H1 (cell line): ENCODE data around the gene EFHC1. TPM values are rescaled to one million over a fixed set of nuclear protein-coding genes. Genes with fewer than 3 reads are reported as not detected.

ENCODE experiments used
- CTCF ChIA-PET: fragments of 300-600 bp; sonication (Branson Sonifier 250); formaldehyde crosslinking; loops from one replicate; lab custom pipeline; 2021; ENCODE audit not compliant: partially characterized antibody; lab: Charles Lee
- POLR2A ChIA-PET: fragments of 300-600 bp; sonication (Branson Sonifier 250); formaldehyde crosslinking; loops from one replicate; lab custom pipeline; 2021; ENCODE audit warnings: inconsistent platforms; ENCODE audit not compliant: partially characterized antibody; lab: Charles Lee
- DNase-seq, 2 experiments: peaks; one replicate each; pipeline versions ENCODE4 v3.0.0 to v3.0.0-alpha.2; 2010 to 2022; ENCODE audit warnings: low spot score in 2 of 2, low read depth in 1 of 2, mixed read lengths in 1 of 2
- FAIRE-seq: peaks from 2 replicates; lab custom pipeline; 2011; peaks lifted over from hg19 to GRCh38; lab: Jason Lieb, UNC
- H2AFZ ChIP-seq: 2 replicates; pipeline ENCODE4 v1.8.1; 2012; ENCODE audit warnings: low read length, inconsistent platforms
- H2AK5ac ChIP-seq: 2 replicates; pipeline ENCODE4 v1.6.1; 2013; ENCODE audit warnings: low read depth, low read length
- H2BK120ac ChIP-seq: replicated peaks from 2 replicates; pipeline ENCODE3; 2013; ENCODE audit warnings: low read depth, low read length, inconsistent platforms
- H2BK12ac ChIP-seq: 2 replicates; pipeline ENCODE4 v1.6.1; 2013; ENCODE audit warnings: low read depth, low read length
- H2BK15ac ChIP-seq: 2 replicates; pipeline ENCODE4 v1.6.1; 2013; ENCODE audit warnings: low read length
- H2BK20ac ChIP-seq: 2 replicates; pipeline ENCODE4 v1.6.1; 2013; ENCODE audit warnings: low read length
- H2BK5ac ChIP-seq: 2 replicates; pipeline ENCODE4 v1.6.1; 2013; ENCODE audit warnings: low read depth, low read length
- H3K14ac ChIP-seq: 2 replicates; pipeline ENCODE4 v1.6.1; 2013; ENCODE audit warnings: inconsistent platforms; ENCODE audit not compliant: insufficient read length
- H3K18ac ChIP-seq: 2 replicates; pipeline ENCODE4 v1.6.1; 2013; ENCODE audit warnings: low read length; ENCODE audit errors: extremely low read depth
- H3K23ac ChIP-seq: 2 replicates; pipeline ENCODE4 v1.6.1; 2013; ENCODE audit warnings: inconsistent platforms; ENCODE audit not compliant: insufficient read length
- H3K23me2 ChIP-seq: 2 replicates; pipeline ENCODE4 v1.6.1; 2013; ENCODE audit warnings: low read depth, low read length
- H3K27ac ChIP-seq: 2 replicates; pipeline ENCODE4 v1.6.1; 2011; ENCODE audit warnings: low read depth, low read length, inconsistent platforms
- H3K27me3 ChIP-seq, 4 experiments: replicated peaks in 1 of 4; 1 replicate in 1 of 4; 2 replicates in 3 of 4; pipeline versions ENCODE4 v1.6.1 to v1.8.1; 2011 to 2013; ENCODE audit warnings: low read length in 3 of 4, mild to moderate bottlenecking in 3 of 4, inconsistent platforms in 2 of 4, mixed read lengths in 2 of 4, moderate library complexity in 1 of 4; ENCODE audit not compliant: control insufficient read depth in 3 of 4, insufficient read depth in 3 of 4; ENCODE audit errors: extremely low read depth in 1 of 4
- H3K36me3 ChIP-seq, 4 experiments: 2 replicates each; pipeline versions ENCODE4 v1.6.1 to v1.8.1; 2011 to 2013; ENCODE audit warnings: mild to moderate bottlenecking in 4 of 4, low read length in 3 of 4, moderate library complexity in 2 of 4, control low read depth in 1 of 4, inconsistent platforms in 1 of 4; ENCODE audit not compliant: insufficient read depth in 4 of 4, control insufficient read depth in 2 of 4
- H3K4ac ChIP-seq: replicated peaks from 2 replicates; pipeline ENCODE3; 2013; ENCODE audit warnings: low read length, low read depth, mixed read lengths, inconsistent platforms; ENCODE audit not compliant: insufficient read length
- H3K4me1 ChIP-seq, 4 experiments: replicated peaks in 1 of 4; 1 replicate in 1 of 4; 2 replicates in 3 of 4; pipeline versions ENCODE4 v1.6.1 to v1.8.1; 2011 to 2013; ENCODE audit warnings: low read length in 3 of 4, inconsistent platforms in 2 of 4, mixed read lengths in 1 of 4; ENCODE audit not compliant: insufficient read depth in 4 of 4, control insufficient read depth in 3 of 4
- H3K4me2 ChIP-seq, 2 experiments: 2 replicates each; pipeline versions ENCODE4 v1.6.1 to v1.8.1; 2011 to 2013; ENCODE audit warnings: low read depth in 2 of 2, low read length in 2 of 2, control low read depth in 1 of 2, inconsistent platforms in 1 of 2, mild to moderate bottlenecking in 1 of 2; ENCODE audit not compliant: insufficient read depth in 1 of 2
- H3K4me3 ChIP-seq, 4 experiments: fragments of 200-600, 300-600 bp in 1 of 4; sonication (generic), shearing (Covaris generic), sonication (Bioruptor Twin) in 1 of 4; 2 replicates each; pipeline versions ENCODE4 v1.5.1 to v1.8.1; 2011 to 2016; ENCODE audit warnings: low read length in 4 of 4, low read depth in 3 of 4, control low read depth in 2 of 4, inconsistent platforms in 2 of 4, mild to moderate bottlenecking in 2 of 4, mixed read lengths in 1 of 4, moderate library complexity in 1 of 4; ENCODE audit not compliant: insufficient read depth in 2 of 4; ENCODE audit errors: extremely low read depth in 1 of 4
- H3K56ac ChIP-seq: replicated peaks from 2 replicates; pipeline ENCODE3; 2013; ENCODE audit warnings: low read depth, mild to moderate bottlenecking, mixed read lengths, low read length, inconsistent platforms; ENCODE audit not compliant: insufficient read length
- H3K79me1 ChIP-seq: 2 replicates; pipeline ENCODE4 v1.6.1; 2013; ENCODE audit warnings: low read depth, low read length, control low read depth
- H3K79me2 ChIP-seq, 2 experiments: 2 replicates each; pipeline versions ENCODE4 v1.6.1 to v1.8.1; 2012 to 2013; ENCODE audit warnings: low read length in 2 of 2, mild to moderate bottlenecking in 2 of 2, inconsistent platforms in 1 of 2; ENCODE audit not compliant: insufficient read depth in 2 of 2, control insufficient read depth in 1 of 2
- H3K9ac ChIP-seq, 4 experiments: replicated peaks in 1 of 4; 1 replicate in 1 of 4; 2 replicates in 3 of 4; pipeline versions ENCODE4 v1.6.1 to v1.8.1; 2011 to 2013; ENCODE audit warnings: low read depth in 3 of 4, low read length in 3 of 4, control low read depth in 2 of 4, mild to moderate bottlenecking in 2 of 4, moderate library complexity in 2 of 4, inconsistent platforms in 1 of 4; ENCODE audit errors: extremely low read depth in 1 of 4
- H3K9me3 ChIP-seq, 2 experiments: 2 replicates each; pipeline versions ENCODE4 v1.6.1 to v1.8.1; 2012 to 2013; ENCODE audit warnings: mild to moderate bottlenecking in 2 of 2, moderate library complexity in 2 of 2, control low read depth in 1 of 2, inconsistent platforms in 1 of 2, low read depth in 1 of 2, low read length in 1 of 2, mixed read lengths in 1 of 2; ENCODE audit not compliant: insufficient read depth in 2 of 2
- H4K20me1 ChIP-seq, 2 experiments: replicated peaks in 1 of 2; 2 replicates each; pipeline versions ENCODE3 to v1.8.1; 2011 to 2013; ENCODE audit warnings: inconsistent platforms in 2 of 2, low read length in 2 of 2, mild to moderate bottlenecking in 1 of 2; ENCODE audit not compliant: insufficient read depth in 2 of 2, control insufficient read depth in 1 of 2
- H4K5ac ChIP-seq: 2 replicates; pipeline ENCODE4 v1.6.1; 2013; ENCODE audit warnings: low read length, low read depth, mixed read lengths, inconsistent platforms; ENCODE audit not compliant: insufficient read length
- H4K8ac ChIP-seq: 2 replicates; pipeline ENCODE4 v1.8.0; 2013; ENCODE audit warnings: mild to moderate bottlenecking, moderate library complexity, low read length, inconsistent platforms; ENCODE audit not compliant: insufficient read depth; ENCODE audit errors: extremely low read depth
- H4K91ac ChIP-seq: replicated peaks from 2 replicates; pipeline ENCODE3; 2013; ENCODE audit warnings: low read length, mixed read lengths, inconsistent platforms; ENCODE audit not compliant: insufficient read length
- ASH2L ChIP-seq: fragments of 200-600, 300-600 bp; sonication (generic); IDR thresholded peaks from one replicate; pipeline ENCODE4 v1.7.1; 2017; ENCODE audit warnings: low read length
- BRCA1 ChIP-seq: IDR thresholded peaks from 2 replicates; pipeline ENCODE4 v1.6.1; 2012; ENCODE audit warnings: low read depth, low read length, improper control_type of control experiment
- CEBPB ChIP-seq: IDR thresholded peaks from 2 replicates; pipeline ENCODE4 v1.6.1; 2012; ENCODE audit warnings: low read depth, low read length
- CHD2 ChIP-seq: IDR thresholded peaks from 2 replicates; pipeline ENCODE4 v1.6.1; 2012; ENCODE audit warnings: low read length, improper control_type of control experiment
- EP300 ChIP-seq, 2 experiments: IDR thresholded peaks; 1 replicate in 1 of 2; 2 replicates in 1 of 2; pipeline ENCODE4 v1.6.1; 2011 to 2012; ENCODE audit warnings: low read depth in 2 of 2, low read length in 2 of 2, mild to moderate bottlenecking in 2 of 2, borderline replicate concordance in 1 of 2, inconsistent platforms in 1 of 2, moderate library complexity in 1 of 2
- RNF2 ChIP-seq: fragments of 200-900, 300-1000 bp; sonication (generic); IDR thresholded peaks from 2 replicates; pipeline ENCODE4 v1.7.1; 2016; ENCODE audit warnings: borderline replicate concordance, low read depth, mild to moderate bottlenecking, antibody characterized with exemption, low read length; ENCODE audit not compliant: poor library complexity, severe bottlenecking; ENCODE audit errors: missing control alignments
- YY1 ChIP-seq: IDR thresholded peaks from 2 replicates; pipeline ENCODE4 v1.6.1; 2011; ENCODE audit warnings: low read depth, mild to moderate bottlenecking, low read length
- WGBS, 2 experiments: shearing (Covaris generic) in 1 of 2; methylation state at CpG; one replicate each; pipeline versions ENCODE4 v1.1.6 to v1.1.7; 2013 to 2015; ENCODE audit warnings: low lambda C conversion rate in 2 of 2, mixed read lengths in 2 of 2, inconsistent platforms in 1 of 2, low coverage in 1 of 2, missing lambda C conversion rate in 1 of 2; ENCODE audit not compliant: insufficient replicate concordance in 2 of 2, insufficient coverage in 1 of 2, insufficient read length in 1 of 2; ENCODE audit errors: extremely low coverage in 1 of 2, missing lambda C conversion rate in 1 of 2; 5-methylcytosine and 5-hydroxymethylcytosine counted together
- polyA plus RNA-seq, 7 experiments: library from polyadenylated mRNA; depleted of rRNA in 3 of 7; stranded (reverse) in 5 of 7; unstranded in 2 of 7; fragments of >200 nt in 5 of 7; fragments of 200-250 nt in 2 of 7; gene quantifications; 1 replicate in 5 of 7; 2 replicates in 1 of 7; 4 replicates in 1 of 7; pipeline versions ENCODE4 v1.2.1 to v1.2.3, GENCODE V29; 2011 to 2013; ENCODE audit warnings: missing spikeins in 2 of 7, mixed read lengths in 2 of 7
- total RNA-seq: library from RNA; stranded (reverse); fragmentation: NEBNext Ultra II Directional; extraction: Animal tissue kit (Norgen Biotek cat#: 25700); gene quantifications from 2 replicates; pipeline ENCODE4 v1.2.1, GENCODE V29; 2021
- TF ChIP-seq, protein P1 (sequence below): IDR thresholded peaks from 2 replicates; pipeline ENCODE4 v1.6.1; 2012; ENCODE audit warnings: low read length, inconsistent platforms

Gene EFHC1
- total and polyA plus RNA-seq, 2 of the 8 experiments (the other 6 are each of a cell fraction or from before 2014, with no cell fraction given): 10.5 to 16.4 TPM

DNA sequence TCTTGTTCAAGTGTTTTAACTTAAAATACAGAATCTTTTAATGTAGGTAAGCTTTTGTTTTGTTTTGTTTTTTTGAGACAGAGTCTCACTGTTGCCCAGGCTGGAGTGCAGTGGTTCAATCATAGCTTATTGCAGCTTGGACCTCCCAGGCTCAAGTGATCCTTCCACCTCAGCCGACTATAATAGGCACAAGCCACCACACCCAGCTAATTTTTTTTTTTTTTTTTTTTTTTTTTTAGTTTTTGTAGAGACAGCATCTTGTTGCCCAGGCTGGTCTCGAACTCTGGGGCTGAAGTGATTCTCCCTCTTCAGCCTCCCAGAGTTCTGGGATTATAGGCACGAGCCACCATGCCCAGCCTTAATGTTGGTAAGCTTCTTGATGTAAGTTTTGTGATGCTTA is 3.3 kb downstream of the EFHC1 start:
- H3K27ac ChIP-seq: no peak overlapping the region
- H3K23me2 ChIP-seq: peaks cover 11% of the 10 kb centered on the region
- no peak for FAIRE-seq
- no peak overlapping the region for H2BK5ac ChIP-seq
- H4K20me1 ChIP-seq: no peaks in the 10 kb centered on the region
- no peak overlapping the region for H2BK20ac ChIP-seq
- no peak overlapping the region for H2AK5ac ChIP-seq
- no peak overlapping the region for H3K56ac ChIP-seq
- no peak overlapping the region for H4K8ac ChIP-seq
- H3K14ac ChIP-seq: no peak overlapping the region
- H3K36me3 ChIP-seq: no peaks in the 10 kb centered on the region
- DNase-seq: no peak
- POLR2A ChIA-PET: no interaction called here
- no peaks in the 10 kb centered on the region for H3K79me1 ChIP-seq
- CTCF ChIA-PET: interaction anchor here (0.8 to 1.4 kb wide), 3 partner anchors 8 to 152 kb away, joined by 3 to 4 read pairs (median 3); no protein-coding TSS in a partner anchor
- H3K23ac ChIP-seq: no peak overlapping the region
- no peaks in the 10 kb centered on the region for H3K9me3 ChIP-seq
- H3K79me2 ChIP-seq: no peaks in the 10 kb centered on the region
- no peak overlapping the region for H2AFZ ChIP-seq
- no peak overlapping the region for H2BK120ac ChIP-seq
- H3K4me3 ChIP-seq: no peak overlapping the region
- no peak overlapping the region for H4K5ac ChIP-seq
- no peak overlapping the region for H2BK12ac ChIP-seq
- no peaks in the 10 kb centered on the region for H3K27me3 ChIP-seq
- TF ChIP-seq EP300 (IDR thresholded peaks at IDR 0.05; ENCODE audit: borderline replicate concordance in 1 of 2, low read depth in 2 of 2, low read length in 2 of 2) (no peak), CHD2 (no peak), ASH2L (no peak), RNF2 (no peak), BRCA1 (no peak), CEBPB (no peak), YY1 (no peak)
- TF ChIP-seq, protein P1, sequence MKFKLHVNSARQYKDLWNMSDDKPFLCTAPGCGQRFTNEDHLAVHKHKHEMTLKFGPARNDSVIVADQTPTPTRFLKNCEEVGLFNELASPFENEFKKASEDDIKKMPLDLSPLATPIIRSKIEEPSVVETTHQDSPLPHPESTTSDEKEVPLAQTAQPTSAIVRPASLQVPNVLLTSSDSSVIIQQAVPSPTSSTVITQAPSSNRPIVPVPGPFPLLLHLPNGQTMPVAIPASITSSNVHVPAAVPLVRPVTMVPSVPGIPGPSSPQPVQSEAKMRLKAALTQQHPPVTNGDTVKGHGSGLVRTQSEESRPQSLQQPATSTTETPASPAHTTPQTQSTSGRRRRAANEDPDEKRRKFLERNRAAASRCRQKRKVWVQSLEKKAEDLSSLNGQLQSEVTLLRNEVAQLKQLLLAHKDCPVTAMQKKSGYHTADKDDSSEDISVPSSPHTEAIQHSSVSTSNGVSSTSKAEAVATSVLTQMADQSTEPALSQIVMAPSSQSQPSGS: no peak
- H2BK15ac ChIP-seq: no peak overlapping the region
- WGBS, 2 experiments: 69% methylated on average over 2 of the region's 3 CpGs; no CpG with 5 or more reads in 1 of the 2 experiments
- peaks cover 0 to 4% (median 0%) of the 10 kb centered on the region in 4 experiments; a peak in 1 of 7 replicates for H3K4me1 ChIP-seq
- H3K4me2 ChIP-seq: no peak overlapping the region
- H3K18ac ChIP-seq: no peak overlapping the region
- no peak overlapping the region for H3K9ac ChIP-seq
- H3K4ac ChIP-seq: no peak overlapping the region
- H4K91ac ChIP-seq: no peak overlapping the region
